ENCODE measurements around the gene C19orf73.
"Not testable (repeated sequence)": the region's sequence is repeated elsewhere in the genome, so short reads cannot be mapped to it uniquely, and the experiment has no call there.

C19orf73 gene

GRCh38 chr19:49085020-49085867 is 33.7 kb downstream of the C19orf73 start, which contains the start of gene SNRNP70:
Gene SNRNP70, plus strand, starts transcription at chr19:49085451. Its CDS starts 964 bp downstream, at chr19:49086415.
- Histone ChIP-seq H3K4me2 (ENCODE audit: low read length) (peak within 1 kb of the TSS; percentile 100), H3K9me3 (replicated peaks; ENCODE audit: low read length) (no peaks in the 10 kb centered on the region), H3K9ac (ENCODE audit: low read depth, low read length) (peak within 1 kb of the TSS; percentile 93), H3K4me3 (ENCODE audit: low read length) (peak within 1 kb of the TSS; percentile 91), H3K4me1 (ENCODE audit: control insufficient read depth, insufficient read depth, low read length) (peaks cover 17% of the 10 kb centered on the region), H3K27me3 (ENCODE audit: control insufficient read depth, insufficient read depth, low read length) (peaks cover 3% of the 10 kb centered on the region), H3K36me3 (ENCODE audit: insufficient read depth, low read length) (peaks cover 27% of the 10 kb centered on the region)

- H3K4me2 ChIP-seq (ENCODE audit: low read length): peak overlapping the region; percentile 100
- H3K4me3 ChIP-seq (ENCODE audit: low read length): peak overlapping the region; percentile 91
- peaks cover 22% of the 10 kb centered on the region for H3K36me3 ChIP-seq (ENCODE audit: insufficient read depth, low read length)
- H3K9ac ChIP-seq (ENCODE audit: low read depth, low read length): peak overlapping the region; percentile 93
- H3K27me3 ChIP-seq (ENCODE audit: control insufficient read depth, insufficient read depth, low read length): peaks cover 3% of the 10 kb centered on the region
- H3K9me3 ChIP-seq (replicated peaks; ENCODE audit: low read length): no peaks in the 10 kb centered on the region
- H3K4me1 ChIP-seq (ENCODE audit: control insufficient read depth, insufficient read depth, low read length): peaks cover 17% of the 10 kb centered on the region
Measured at GRCh38 chr19:49084206-49085019, 34.5 kb downstream of the C19orf73 start.

DNA sequence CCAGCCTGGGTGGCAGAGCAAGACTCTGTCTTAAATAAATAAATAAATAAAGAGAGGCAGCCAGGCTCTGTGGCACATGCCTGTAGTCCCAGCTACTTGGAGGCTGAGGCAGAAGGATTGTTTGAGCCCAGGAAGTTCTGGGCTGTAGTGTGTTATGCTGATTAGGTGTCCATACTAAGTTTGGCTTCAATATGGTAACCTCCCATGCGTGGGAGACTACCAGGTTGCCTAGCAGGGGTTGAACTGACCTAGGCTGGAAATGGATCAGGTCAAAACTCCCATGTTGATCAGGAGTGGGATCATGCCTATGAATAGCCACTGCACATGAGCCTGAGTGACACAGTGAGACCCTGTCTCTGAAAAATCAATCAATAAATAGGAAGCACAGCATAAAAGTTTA is 37.7 kb downstream of the C19orf73 start:
- H3K9ac ChIP-seq (ENCODE audit: low read depth, low read length): no peak overlapping the region
- H3K4me2 ChIP-seq (ENCODE audit: low read length): no peak overlapping the region
- H3K4me3 ChIP-seq (ENCODE audit: low read length): no peak overlapping the region
- peaks cover under 1% of the 10 kb centered on the region for H3K36me3 ChIP-seq (ENCODE audit: insufficient read depth, low read length)
- H3K9me3 ChIP-seq (replicated peaks; ENCODE audit: low read length): no peaks in the 10 kb centered on the region
- H3K27me3 ChIP-seq (ENCODE audit: control insufficient read depth, insufficient read depth, low read length): peaks cover 3% of the 10 kb centered on the region
- peaks cover 5% of the 10 kb centered on the region for H3K4me1 ChIP-seq (ENCODE audit: control insufficient read depth, insufficient read depth, low read length)

DNA sequence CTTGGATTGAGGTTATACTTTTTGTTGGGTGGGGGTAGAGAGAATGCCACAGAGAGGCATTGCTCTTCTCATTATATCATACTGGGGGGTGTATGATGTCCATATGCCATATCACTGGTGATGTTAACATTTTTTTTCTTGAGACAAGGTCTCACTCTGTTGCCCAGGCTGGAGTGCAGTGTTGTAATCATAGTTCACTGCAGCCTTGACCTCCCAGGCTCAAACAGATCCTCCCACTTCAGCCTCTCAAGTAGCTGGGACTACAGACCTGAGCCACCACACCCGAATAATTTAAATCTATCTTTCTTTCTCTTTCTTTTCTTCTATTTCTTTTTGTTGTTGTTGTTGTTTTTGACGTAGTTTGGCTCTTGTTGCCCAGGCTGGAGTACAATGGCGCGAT is 38.6 kb downstream of the C19orf73 start:
- Histone ChIP-seq H3K4me3 (ENCODE audit: low read length) (no peak overlapping the region), H3K4me1 (ENCODE audit: control insufficient read depth, insufficient read depth, low read length) (peaks cover 4% of the 10 kb centered on the region), H3K27me3 (ENCODE audit: control insufficient read depth, insufficient read depth, low read length) (peaks cover 3% of the 10 kb centered on the region), H3K9me3 (replicated peaks; ENCODE audit: low read length) (no peaks in the 10 kb centered on the region), H3K36me3 (ENCODE audit: insufficient read depth, low read length) (no peaks in the 10 kb centered on the region), H3K9ac (ENCODE audit: low read depth, low read length) (no peak overlapping the region), H3K4me2 (ENCODE audit: low read length) (no peak overlapping the region)

DNA sequence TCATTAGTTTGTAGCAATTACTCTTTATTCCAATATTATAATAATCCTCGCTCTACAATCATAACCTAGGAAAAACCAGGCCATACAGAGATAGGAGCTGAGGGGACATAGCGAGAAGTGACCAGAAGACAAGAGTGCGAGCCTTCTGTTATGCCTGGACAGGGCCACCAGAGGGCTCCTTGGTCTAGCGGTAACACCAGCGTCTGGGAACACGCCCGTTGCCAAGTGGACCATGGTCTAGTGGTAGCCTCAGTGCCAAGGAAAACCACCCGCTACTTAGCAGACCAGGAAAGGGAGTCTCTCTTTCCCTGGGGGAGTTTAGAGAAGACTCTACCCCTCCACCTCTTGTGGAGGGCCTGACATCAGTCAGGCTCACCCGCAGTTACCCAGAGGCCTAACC is 44.1 kb downstream of the C19orf73 start:
- H3K9ac ChIP-seq (ENCODE audit: low read depth, low read length); H3K4me2 ChIP-seq (ENCODE audit: low read length); H3K4me1 ChIP-seq (ENCODE audit: control insufficient read depth, insufficient read depth, low read length); H3K9me3 ChIP-seq (replicated peaks; ENCODE audit: low read length); H3K36me3 ChIP-seq (ENCODE audit: insufficient read depth, low read length); H3K4me3 ChIP-seq (ENCODE audit: low read length): not testable (repeated sequence)
- peaks cover 23% of the 10 kb centered on the region for H3K27me3 ChIP-seq (ENCODE audit: control insufficient read depth, insufficient read depth, low read length)

DNA sequence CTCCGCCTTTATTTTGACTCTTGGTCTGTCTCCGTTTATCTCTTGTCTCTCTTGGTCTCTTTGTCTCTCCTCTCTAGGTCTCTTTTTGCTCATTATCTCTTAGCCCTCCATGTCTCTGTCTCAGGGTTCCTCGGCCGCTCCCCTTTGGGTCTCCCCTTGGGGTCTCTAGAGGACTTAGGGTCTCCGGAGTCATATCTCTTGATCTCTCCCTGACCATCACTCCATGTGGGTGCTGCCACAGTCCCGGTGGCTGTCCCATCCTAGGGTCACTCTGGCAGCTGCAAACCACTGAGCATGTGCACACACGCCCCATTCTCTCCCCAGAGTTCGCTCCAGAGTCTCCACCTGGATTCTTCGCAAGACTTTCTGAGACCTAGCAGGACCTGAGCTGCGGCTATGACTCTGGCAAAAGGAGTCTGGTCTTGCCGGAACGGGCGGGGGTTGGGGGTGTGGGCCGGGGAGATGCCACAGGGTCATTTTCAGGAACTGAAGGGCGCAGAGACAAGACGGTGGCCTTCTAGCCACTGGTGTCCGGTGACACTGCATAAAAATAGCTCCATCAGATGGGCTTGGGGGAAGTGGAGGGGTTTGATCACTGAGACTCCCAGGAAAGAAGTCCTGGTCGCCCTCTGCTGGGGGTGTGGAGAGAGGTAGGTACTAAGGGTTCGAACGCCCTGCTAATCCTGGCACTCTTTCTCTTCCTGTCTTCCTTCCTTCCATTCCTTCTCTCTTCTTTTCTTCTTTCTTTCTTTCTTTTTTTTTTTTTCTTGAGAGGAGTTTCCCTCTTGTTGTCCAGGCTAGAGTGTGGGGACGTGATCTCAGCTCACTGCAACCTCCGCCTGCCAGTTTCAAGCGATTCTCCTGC is 45.2 kb downstream of the C19orf73 start:
- Histone ChIP-seq H3K4me3 (ENCODE audit: low read length) (no peak overlapping the region), H3K27me3 (ENCODE audit: control insufficient read depth, insufficient read depth, low read length) (peaks cover 23% of the 10 kb centered on the region), H3K4me2 (ENCODE audit: low read length) (no peak overlapping the region), H3K9me3 (replicated peaks; ENCODE audit: low read length) (no peaks in the 10 kb centered on the region), H3K9ac (ENCODE audit: low read depth, low read length) (no peak overlapping the region), H3K4me1 (ENCODE audit: control insufficient read depth, insufficient read depth, low read length) (no peaks in the 10 kb centered on the region), H3K36me3 (ENCODE audit: insufficient read depth, low read length) (no peaks in the 10 kb centered on the region)

DNA sequence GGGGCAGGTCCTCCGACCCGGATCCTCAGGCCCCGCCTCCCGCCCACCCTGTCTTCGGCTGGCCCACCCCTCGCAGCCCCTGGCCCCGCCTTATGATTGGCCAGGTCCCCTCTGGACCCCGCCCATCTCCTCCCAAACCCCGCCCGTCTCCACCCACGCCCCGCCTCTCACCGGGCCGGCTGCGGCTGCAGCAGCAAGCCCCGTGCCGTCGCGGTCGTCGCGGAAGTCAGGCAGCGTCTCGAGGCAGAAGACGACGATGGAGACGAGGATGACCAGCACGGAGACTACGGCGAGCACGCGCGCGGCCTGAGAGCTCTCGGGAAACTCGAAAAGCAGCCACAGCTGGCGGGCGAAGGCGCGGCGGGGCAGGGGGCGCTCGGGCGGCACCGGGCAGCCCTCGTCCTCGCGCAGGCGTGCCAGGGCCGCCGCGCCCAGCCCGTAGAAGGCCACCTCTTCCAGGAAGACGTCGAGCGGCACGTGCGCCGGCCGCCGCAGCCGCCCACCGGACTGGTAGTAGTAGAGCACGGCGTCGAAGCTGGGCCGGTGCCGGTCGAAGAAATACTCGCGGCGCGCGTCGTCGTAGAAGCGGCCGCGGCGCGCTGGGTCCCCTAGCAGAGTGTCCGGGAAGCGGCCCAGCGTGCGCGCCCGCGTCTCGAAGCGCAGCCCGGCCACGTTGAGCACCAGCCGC is 46.9 kb downstream of the C19orf73 start:
- Histone ChIP-seq H3K27me3 (ENCODE audit: control insufficient read depth, insufficient read depth, low read length) (peaks cover 28% of the 10 kb centered on the region), H3K4me1 (ENCODE audit: control insufficient read depth, insufficient read depth, low read length) (no peaks in the 10 kb centered on the region), H3K9me3 (replicated peaks; ENCODE audit: low read length) (no peaks in the 10 kb centered on the region), H3K4me2 (ENCODE audit: low read length) (peak overlapping the region; percentile 56), H3K36me3 (ENCODE audit: insufficient read depth, low read length) (no peaks in the 10 kb centered on the region), H3K9ac (ENCODE audit: low read depth, low read length) (no peak overlapping the region), H3K4me3 (ENCODE audit: low read length) (peak overlapping the region; percentile 30)

- Histone ChIP-seq H3K36me3 (ENCODE audit: insufficient read depth, low read length) (no peaks in the 10 kb centered on the region), H3K9me3 (replicated peaks; ENCODE audit: low read length) (no peaks in the 10 kb centered on the region), H3K4me2 (ENCODE audit: low read length) (no peak overlapping the region), H3K9ac (ENCODE audit: low read depth, low read length) (no peak overlapping the region), H3K4me1 (ENCODE audit: control insufficient read depth, insufficient read depth, low read length) (no peaks in the 10 kb centered on the region), H3K27me3 (ENCODE audit: control insufficient read depth, insufficient read depth, low read length) (peaks cover 34% of the 10 kb centered on the region), H3K4me3 (ENCODE audit: low read length) (no peak overlapping the region)
Measured at GRCh38 chr19:49070416-49070815, 48.5 kb downstream of the C19orf73 start.

DNA sequence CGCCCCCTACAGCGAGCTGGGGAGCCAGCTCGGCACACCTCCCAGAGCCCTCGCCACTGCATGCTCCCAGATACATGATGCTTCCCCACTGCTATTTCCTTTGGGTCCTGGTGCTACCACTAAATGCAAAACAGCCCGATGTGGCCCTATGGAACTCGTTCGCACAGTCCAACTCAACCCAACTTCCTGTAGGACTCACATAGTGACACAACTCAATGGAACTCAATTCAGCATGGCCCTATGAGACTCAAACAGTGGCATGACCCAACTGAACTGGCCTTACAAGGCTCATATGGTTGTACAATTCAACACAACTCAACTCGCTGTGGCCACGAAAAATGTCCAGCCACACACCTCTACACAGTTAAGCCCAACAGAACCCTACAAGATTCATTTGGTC is 49.9 kb downstream of the C19orf73 start:
- Histone ChIP-seq H3K27me3 (ENCODE audit: control insufficient read depth, insufficient read depth, low read length) (peaks cover 42% of the 10 kb centered on the region), H3K4me1 (ENCODE audit: control insufficient read depth, insufficient read depth, low read length) (peaks cover 5% of the 10 kb centered on the region), H3K4me3 (ENCODE audit: low read length) (no peak overlapping the region), H3K9me3 (replicated peaks; ENCODE audit: low read length) (no peaks in the 10 kb centered on the region), H3K9ac (ENCODE audit: low read depth, low read length) (no peak overlapping the region), H3K36me3 (ENCODE audit: insufficient read depth, low read length) (no peaks in the 10 kb centered on the region), H3K4me2 (ENCODE audit: low read length) (no peak overlapping the region)

Measured in skeletal muscle satellite cell (primary cell).